GM12864 (cell line): ENCODE data around the gene FBXL4.

Experiments
- DNase-seq: peaks from one replicate; pipeline ENCODE4 v3.0.0-alpha.2; 2011; ENCODE audit warnings: low read depth
- H3K4me3 ChIP-seq: 2 replicates; pipeline ENCODE4 v1.5.1; 2011; ENCODE audit warnings: mild to moderate bottlenecking, low read depth, low read length, control low read depth
- TF ChIP-seq, protein P1 (sequence below): IDR thresholded peaks from 2 replicates; pipeline ENCODE4 v1.5.1; 2011; ENCODE audit warnings: low read depth, mild to moderate bottlenecking, moderate library complexity, low read length, control low read depth, inconsistent platforms; ENCODE audit errors: missing control alignments

Gene FBXL4

DNA sequence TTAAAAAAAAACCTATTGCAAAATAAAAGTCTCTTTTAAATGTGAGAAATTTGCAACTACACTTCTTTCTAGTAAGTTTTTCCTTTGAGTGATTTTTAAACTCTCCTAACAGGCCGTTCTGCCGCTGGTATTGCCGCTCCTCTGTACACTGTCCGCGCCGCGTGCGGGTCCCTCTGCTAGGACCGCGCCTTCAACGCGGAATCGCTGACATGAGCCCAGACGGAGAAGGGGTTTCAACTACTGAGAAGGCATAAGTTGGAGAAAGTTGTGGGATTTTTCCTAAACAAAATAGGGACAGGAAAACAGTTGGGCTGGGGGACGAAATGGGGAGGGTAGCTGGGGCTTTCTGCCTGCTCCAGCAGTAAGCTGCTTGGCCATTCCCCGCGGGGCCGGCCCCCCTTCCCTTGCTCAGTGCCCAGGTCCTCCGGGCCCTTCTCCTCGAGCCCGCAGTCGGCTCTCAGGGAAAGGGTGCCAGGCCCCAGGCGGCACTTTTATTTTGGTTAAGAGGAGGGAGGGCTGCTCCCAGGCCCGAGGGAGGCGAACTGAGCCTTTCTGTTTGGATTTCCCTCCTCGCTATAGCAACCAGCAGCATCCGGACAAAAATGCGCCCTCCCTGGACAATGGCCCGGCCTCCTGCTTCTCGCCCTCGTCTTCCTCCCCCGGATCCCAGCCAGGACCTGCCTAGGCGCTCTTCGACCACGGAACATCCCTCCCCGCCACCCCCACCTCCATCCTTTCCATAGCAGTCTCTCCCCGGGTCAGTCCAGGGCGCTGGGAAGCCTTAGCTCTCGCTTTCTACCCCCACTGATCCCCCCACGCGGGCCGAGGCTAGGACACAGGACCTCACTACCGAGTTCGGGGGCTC, 120.2 kb downstream of the FBXL4 start:
- H3K4me3 ChIP-seq = no peak overlapping the region
- no peak for DNase-seq

DNA sequence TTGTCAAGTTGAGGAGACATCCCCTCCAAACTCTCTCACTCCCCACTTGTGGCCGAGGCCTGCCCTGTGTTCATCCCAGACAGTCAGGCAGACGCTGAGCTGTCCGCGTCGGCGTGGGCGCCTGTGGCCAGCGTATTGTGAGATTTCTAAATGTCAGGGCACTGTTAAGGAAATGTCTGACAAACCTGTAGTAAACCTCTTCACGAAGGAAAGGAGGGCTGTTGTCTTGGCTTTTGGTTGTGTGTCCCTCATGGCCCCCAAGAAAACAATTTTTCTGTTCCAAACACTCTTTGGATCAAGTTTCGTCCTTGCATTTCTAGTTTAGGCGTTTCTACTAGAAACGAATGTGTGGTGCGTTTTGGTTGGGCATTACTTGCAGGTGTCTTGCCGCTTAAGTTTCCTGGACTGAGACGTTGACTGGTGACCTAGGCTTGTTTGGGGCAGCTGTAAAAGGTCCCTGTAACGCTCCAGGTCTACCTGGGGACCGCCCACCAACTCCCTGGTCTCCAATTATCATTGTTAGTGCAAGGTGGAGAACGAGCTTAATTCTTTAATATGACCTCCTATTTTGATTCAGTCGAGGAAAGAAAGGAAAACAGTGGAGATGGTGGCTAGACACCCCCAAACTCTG, 122.0 kb downstream of the FBXL4 start:
- no peak overlapping the region for H3K4me3 ChIP-seq
- TF ChIP-seq, protein P1, sequence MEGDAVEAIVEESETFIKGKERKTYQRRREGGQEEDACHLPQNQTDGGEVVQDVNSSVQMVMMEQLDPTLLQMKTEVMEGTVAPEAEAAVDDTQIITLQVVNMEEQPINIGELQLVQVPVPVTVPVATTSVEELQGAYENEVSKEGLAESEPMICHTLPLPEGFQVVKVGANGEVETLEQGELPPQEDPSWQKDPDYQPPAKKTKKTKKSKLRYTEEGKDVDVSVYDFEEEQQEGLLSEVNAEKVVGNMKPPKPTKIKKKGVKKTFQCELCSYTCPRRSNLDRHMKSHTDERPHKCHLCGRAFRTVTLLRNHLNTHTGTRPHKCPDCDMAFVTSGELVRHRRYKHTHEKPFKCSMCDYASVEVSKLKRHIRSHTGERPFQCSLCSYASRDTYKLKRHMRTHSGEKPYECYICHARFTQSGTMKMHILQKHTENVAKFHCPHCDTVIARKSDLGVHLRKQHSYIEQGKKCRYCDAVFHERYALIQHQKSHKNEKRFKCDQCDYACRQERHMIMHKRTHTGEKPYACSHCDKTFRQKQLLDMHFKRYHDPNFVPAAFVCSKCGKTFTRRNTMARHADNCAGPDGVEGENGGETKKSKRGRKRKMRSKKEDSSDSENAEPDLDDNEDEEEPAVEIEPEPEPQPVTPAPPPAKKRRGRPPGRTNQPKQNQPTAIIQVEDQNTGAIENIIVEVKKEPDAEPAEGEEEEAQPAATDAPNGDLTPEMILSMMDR = no peak
- no peak for DNase-seq

More for the DNA sequence above, 120.2 kb downstream of the FBXL4 start:
- TF ChIP-seq, protein P1 = no peak

DNA sequence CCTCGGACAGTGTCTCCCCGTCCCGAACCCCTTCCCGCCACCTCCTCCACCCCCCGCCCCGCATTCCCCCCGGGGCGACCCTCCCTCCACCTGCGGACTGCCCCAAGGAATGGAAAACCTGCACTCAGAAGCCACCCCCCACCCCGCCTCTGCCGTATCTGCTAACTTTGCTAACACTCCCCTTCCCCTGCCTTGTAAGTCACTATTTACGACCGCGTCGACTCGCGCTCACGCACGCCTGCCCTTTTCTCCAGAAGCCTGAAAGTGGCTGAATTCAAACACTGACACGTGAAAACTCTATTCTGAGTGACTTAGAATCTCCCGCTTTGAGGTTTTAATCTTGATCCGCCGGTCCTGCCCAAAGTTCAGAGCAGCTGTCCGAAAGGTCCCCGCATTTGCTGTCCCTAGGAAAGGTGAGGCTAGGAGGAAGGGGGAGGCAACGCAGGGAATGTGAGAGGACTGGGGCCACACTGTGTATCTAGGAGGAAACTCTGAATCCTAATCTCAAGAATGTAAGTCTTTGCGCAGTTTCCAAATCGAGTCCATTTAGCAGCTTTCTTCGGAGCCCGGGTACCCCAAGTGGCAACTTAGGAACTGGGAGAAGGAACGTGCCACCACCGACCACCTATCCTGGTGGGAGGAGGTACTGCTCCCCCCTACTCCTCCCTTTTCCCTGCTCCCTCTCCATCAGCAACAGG, 122.7 kb downstream of the FBXL4 start:
- DNase-seq = no peak
- no peak overlapping the region for H3K4me3 ChIP-seq
- TF ChIP-seq, protein P1 = no peak

DNA sequence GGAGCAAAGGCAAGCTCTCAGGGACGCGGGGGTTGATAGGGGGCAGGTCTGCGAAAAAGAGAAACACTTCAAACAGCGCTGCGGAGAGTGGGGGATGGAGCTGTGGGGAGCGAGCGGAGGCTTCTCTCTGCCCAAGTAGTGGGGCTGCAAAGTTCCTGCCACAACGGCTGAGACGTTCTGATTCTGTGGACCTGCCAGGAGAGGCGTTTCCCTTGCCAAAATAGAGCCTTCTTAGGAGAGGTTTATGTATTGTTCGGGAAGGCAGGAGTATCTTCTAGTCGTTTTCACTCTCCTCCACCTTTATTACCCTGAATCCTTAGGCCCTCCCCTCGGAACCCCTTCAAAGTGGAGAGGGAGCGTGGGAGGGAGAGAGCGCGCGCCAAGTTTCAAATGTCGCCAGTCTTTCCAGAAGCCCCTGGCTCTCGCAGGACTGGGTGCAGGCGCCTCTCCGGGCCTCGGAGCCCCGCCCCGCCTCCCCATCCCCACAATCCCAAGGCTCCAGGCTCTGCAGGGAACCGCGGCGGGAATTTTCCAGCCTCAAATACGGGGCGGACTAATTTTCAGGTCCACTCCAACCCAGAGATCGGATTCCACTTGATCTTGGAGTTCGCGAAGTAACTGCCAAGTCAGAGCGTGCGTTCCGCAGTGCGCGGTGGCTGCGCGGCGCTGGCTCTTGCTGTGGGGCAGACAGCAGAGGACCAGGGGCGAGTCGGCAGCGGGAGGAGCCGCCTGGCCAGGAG, 123.4 kb downstream of the FBXL4 start:
- DNase-seq = no peak
- H3K4me3 ChIP-seq = no peak overlapping the region
- TF ChIP-seq, protein P1 = no peak

DNA sequence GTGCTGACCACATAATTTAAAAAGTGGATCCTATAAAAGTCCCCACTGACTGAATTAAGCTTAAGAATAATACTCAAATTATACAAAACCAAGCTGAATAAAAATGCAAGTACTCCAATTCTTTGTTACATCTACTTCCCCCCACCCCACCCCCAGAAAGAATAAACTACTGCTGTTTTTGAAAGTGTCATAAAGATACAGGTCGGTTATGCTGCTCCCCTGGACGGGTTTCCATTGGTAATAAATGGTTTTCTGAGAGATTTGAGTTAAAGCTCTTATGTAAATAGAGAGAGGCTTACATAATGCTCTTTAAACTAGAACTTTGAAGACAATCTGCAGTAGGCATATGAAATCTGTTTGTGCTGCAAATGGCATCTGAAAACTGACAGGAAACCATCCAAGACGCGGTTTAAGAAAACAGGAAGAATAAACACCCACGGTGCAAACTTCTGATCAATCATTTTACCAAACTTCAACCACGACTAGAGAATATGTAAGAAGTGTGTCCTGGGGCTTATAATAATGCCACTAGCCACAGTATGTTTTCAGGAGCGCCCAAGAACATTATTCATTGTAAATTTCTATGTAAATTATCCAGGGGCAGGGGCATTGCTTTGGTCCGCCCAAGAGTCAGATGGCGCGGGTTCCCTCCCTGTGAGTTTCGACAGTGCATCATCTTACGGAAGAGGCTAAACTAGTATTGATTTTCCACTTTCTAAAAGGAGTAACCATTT, 124.2 kb downstream of the FBXL4 start:
- no peak for DNase-seq
- no peak overlapping the region for H3K4me3 ChIP-seq
- TF ChIP-seq, protein P1 = no peak

DNA sequence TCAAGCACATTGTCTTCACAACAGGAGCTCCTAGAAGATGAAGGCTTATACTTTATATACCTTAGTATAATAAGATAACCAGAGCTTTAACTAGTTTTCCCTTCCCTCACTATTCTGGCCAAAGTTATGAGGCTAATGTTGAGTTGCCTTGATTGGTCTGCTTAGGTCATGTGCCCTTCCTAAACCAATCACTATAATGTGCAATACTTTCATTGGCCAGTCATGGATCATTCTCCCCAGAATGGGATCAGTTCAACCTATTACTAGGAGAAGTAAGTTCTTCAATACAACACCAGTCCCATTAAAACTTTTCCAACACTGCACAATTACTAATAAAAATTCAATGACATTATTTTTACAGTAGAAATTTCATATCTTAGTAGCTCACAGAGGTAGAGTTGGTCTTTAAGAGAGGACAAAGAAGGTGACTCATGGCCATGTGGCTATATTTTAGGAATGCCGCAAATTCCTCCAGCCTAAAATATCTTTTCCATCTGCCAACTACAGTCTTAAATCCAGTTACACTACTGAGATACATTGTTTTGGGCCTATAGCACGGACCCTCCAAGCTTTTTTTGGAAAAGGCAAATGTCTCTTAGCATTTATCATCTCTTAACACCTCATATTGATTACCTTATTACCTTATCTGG, 125.9 kb downstream of the FBXL4 start:
- TF ChIP-seq, protein P1 = no peak
- DNase-seq = no peak
- H3K4me3 ChIP-seq = no peak overlapping the region
